Measurements from ENCODE around the gene ZNF862.
A peak's percentile ranks its signal among the peaks of the same experiment; 100 is the strongest.

The ZNF862 gene

DNA sequence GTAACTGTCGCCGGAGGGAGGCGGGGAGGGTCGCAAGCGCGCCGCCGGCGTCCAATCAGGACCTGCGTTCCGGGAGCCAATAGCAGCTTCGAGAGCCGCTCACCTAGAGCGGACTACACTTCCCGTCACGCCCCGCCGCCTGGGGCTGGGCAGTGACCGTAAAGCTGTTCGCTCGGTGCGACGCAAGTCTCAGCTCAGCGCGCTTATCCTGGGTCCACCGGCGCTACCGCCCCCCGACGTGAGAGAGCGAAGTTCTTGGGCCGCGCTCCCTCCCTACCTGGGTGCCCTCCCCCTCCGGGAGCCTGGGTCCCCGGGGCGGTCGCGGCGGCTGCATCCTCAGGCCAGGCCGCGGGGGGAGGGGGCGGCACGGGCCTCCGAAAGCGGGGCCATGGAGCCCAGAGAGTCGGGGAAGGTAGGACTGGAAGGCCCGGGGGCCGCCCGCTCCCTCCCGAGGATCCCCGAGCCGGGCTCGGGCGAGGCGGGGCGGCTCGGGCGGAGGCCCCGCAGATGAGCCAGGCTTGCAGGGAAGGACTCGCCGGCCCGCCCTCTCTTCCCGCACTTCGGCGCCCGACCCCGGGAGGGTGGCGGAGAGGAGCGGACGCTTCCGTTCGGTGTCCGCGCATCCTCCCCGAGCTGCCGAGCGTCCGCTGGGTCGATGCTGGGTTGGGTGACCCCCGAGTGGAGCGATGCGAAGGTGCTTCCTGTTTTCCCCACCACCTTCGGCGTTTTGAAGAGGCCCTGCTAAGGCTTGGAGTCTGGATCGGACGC, at the start of gene ZNF862:
Gene ZNF862 (plus strand): TSS at position 152 of the 768 bp plus-strand sequence. CDS start 237 bp downstream, at position 389.
- H3K4me3 ChIP-seq (ENCODE audit: low read length), result peak within 1 kb of the TSS; percentile 70; the same call in 1 of the 2 replicates
- DNase-seq (ENCODE audit: low read depth, low spot score), result peak; percentile 92
- H3K27ac ChIP-seq (ENCODE audit: low read length), result no peak within 1 kb of the TSS
- no peaks in the 10 kb centered on the region; the same call in 1 of the 2 replicates for H3K27me3 ChIP-seq (ENCODE audit: control insufficient read depth, insufficient read depth, low read length)
- no peaks in the 10 kb centered on the region for H3K4me1 ChIP-seq (ENCODE audit: control insufficient read depth, insufficient read depth, low read length)
- H3K36me3 ChIP-seq (ENCODE audit: control insufficient read depth, insufficient read depth, low read length), result no peaks in the 10 kb centered on the region
- no CpG with 5 or more reads among the region's 86 CpGs for WGBS (ENCODE audit: insufficient coverage, insufficient read length)
- no peaks in the 10 kb centered on the region for H3K9me3 ChIP-seq (ENCODE audit: control insufficient read depth, insufficient read depth, low read length)

DNA sequence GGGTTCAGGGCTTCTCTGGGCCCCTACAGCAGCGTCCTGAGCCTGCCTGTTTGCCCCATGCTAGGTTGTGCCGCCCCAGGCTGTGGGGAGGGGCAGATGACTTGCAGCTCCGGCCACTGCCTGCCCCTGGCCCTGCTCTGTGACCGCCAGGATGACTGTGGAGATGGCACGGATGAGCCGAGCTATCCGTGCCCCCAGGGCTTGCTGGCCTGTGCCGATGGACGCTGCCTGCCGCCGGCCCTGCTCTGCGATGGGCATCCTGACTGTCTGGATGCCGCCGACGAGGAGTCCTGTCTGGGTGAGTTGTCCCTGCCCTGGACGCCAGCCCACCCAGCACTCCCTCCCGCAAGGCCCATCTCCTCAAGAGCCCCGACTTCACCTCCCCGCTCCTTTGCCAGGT, 49.1 kb upstream of the ZNF862 start:
- WGBS (ENCODE audit: insufficient coverage, insufficient read length), result no CpG with 5 or more reads among the region's 19 CpGs
- no peaks in the 10 kb centered on the region for H3K9me3 ChIP-seq (ENCODE audit: control insufficient read depth, insufficient read depth, low read length)

DNA sequence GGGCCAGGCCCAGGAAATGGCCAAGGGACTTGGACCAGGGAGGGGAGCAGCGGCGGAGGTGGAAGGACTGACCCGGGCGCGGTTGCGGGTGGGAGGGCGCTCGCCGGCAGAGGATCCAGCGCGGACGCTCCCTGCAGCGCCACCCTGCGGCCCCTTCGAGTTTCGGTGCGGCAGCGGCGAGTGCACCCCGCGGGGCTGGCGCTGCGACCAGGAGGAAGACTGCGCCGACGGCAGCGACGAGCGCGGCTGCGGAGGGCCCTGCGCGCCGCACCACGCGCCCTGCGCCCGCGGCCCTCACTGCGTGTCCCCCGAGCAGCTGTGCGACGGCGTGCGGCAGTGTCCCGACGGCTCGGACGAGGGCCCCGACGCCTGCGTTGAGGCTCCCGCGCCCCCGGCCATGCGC, 48.0 kb upstream of the ZNF862 start:
- no peak overlapping the region for H3K27ac ChIP-seq (ENCODE audit: low read length)
- DNase-seq (ENCODE audit: low read depth, low spot score), result no peak
- H3K4me1 ChIP-seq (ENCODE audit: control insufficient read depth, insufficient read depth, low read length), result peaks cover 3% of the 10 kb centered on the region; the same call in 1 of the 2 replicates
- peaks cover 15% of the 10 kb centered on the region; the same call in 1 of the 2 replicates for H3K27me3 ChIP-seq (ENCODE audit: control insufficient read depth, insufficient read depth, low read length)
- H3K4me3 ChIP-seq (ENCODE audit: low read length), result peak overlapping the region; percentile 46; the same call in 1 of the 2 replicates
- WGBS (ENCODE audit: insufficient coverage, insufficient read length), result no CpG with 5 or more reads among the region's 56 CpGs
- no peaks in the 10 kb centered on the region for H3K36me3 ChIP-seq (ENCODE audit: control insufficient read depth, insufficient read depth, low read length)
- no peaks in the 10 kb centered on the region for H3K9me3 ChIP-seq (ENCODE audit: control insufficient read depth, insufficient read depth, low read length)

More for the DNA sequence above, 49.1 kb upstream of the ZNF862 start:
- H3K36me3 ChIP-seq (ENCODE audit: control insufficient read depth, insufficient read depth, low read length), result no peaks in the 10 kb centered on the region
- no peak overlapping the region for H3K4me3 ChIP-seq (ENCODE audit: low read length)
- H3K27ac ChIP-seq (ENCODE audit: low read length), result no peak overlapping the region
- peaks cover 15% of the 10 kb centered on the region; the same call in 1 of the 2 replicates for H3K27me3 ChIP-seq (ENCODE audit: control insufficient read depth, insufficient read depth, low read length)
- H3K4me1 ChIP-seq (ENCODE audit: control insufficient read depth, insufficient read depth, low read length), result peaks cover 3% of the 10 kb centered on the region; the same call in 1 of the 2 replicates
- no peak for DNase-seq (ENCODE audit: low read depth, low spot score)

DNA sequence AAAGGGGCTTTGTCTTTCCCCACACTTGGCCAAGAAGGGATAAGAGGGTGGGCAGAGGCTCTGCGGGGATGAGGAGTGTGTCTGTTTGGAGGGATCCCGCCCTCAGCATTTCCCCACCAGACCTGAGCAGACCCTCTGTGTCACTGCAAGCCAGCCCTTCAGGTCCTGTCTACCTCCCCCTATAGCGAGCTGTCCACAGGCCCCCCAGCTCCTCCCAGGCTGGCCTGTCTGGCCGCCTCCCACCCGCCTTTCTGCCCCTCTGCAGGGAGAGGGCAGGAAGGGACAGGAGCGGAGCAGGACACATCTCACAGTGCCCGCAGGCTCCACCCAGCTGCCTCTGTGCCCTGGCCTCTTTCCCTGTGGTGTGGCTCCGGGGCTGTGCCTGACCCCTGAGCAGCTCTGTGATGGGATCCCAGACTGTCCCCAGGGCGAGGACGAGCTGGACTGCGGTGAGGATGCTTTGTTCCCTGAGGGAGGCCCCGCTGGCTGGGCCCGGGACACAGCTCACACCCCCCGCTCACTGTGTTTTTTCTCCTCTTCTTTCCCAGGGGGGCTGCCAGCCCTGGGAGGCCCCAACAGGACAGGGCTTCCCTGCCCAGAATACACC, 47.3 kb upstream of the ZNF862 start:
- H3K27ac ChIP-seq (ENCODE audit: low read length), result no peak overlapping the region
- WGBS (ENCODE audit: insufficient coverage, insufficient read length), result no CpG with 5 or more reads among the region's 14 CpGs

DNA sequence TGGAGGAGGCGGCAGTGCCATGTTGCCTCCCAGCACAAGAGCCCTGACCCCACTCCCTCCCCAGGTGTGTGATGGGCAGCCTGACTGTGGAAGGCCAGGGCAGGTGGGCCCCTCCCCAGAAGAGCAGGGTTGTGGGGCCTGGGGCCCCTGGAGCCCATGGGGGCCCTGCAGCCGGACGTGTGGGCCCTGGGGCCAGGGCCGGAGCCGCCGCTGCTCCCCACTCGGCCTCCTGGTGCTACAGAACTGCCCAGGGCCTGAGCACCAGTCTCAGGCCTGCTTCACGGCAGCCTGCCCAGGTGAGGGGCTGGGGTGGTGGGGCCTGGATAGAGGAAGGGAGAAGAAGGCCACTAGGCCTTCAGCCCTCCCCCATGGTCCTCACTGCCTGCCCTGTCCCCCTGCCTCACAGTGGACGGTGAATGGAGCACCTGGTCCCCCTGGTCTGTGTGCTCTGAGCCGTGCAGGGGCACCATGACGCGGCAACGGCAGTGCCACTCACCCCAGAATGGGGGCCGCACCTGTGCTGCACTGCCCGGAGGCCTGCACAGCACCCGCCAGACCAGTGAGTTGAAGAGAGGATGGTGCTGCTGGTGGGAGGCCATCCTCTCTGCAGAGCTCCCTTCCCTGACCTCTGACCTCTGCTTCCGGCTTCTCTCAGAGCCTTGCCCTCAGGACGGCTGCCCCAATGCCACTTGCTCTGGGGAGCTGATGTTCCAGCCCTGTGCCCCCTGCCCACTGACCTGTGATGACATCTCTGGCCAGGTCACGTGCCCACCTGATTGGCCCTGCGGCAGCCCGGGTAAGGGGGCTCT, 46.6 kb upstream of the ZNF862 start:
- no peak for DNase-seq (ENCODE audit: low read depth, low spot score)
- no CpG with 5 or more reads among the region's 21 CpGs for WGBS (ENCODE audit: insufficient coverage, insufficient read length)
- Histone ChIP-seq H3K4me1 (ENCODE audit: control insufficient read depth, insufficient read depth, low read length) (peaks cover 3% of the 10 kb centered on the region; the same call in 1 of the 2 replicates), H3K27ac (ENCODE audit: low read length) (no peak overlapping the region), H3K27me3 (ENCODE audit: control insufficient read depth, insufficient read depth, low read length) (peaks cover 15% of the 10 kb centered on the region; the same call in 1 of the 2 replicates), H3K9me3 (ENCODE audit: control insufficient read depth, insufficient read depth, low read length) (no peaks in the 10 kb centered on the region), H3K36me3 (ENCODE audit: control insufficient read depth, insufficient read depth, low read length) (no peaks in the 10 kb centered on the region), H3K4me3 (ENCODE audit: low read length) (no peak overlapping the region)

More for the DNA sequence above, 47.3 kb upstream of the ZNF862 start:
- peaks cover 15% of the 10 kb centered on the region; the same call in 1 of the 2 replicates for H3K27me3 ChIP-seq (ENCODE audit: control insufficient read depth, insufficient read depth, low read length)
- H3K36me3 ChIP-seq (ENCODE audit: control insufficient read depth, insufficient read depth, low read length), result no peaks in the 10 kb centered on the region
- H3K4me3 ChIP-seq (ENCODE audit: low read length), result 0 out of 2 replicates have a peak overlapping the region, but pooled peaks have one; percentile 46
- peaks cover 3% of the 10 kb centered on the region; the same call in 1 of the 2 replicates for H3K4me1 ChIP-seq (ENCODE audit: control insufficient read depth, insufficient read depth, low read length)
- no peak for DNase-seq (ENCODE audit: low read depth, low spot score)
- no peaks in the 10 kb centered on the region for H3K9me3 ChIP-seq (ENCODE audit: control insufficient read depth, insufficient read depth, low read length)

DNA sequence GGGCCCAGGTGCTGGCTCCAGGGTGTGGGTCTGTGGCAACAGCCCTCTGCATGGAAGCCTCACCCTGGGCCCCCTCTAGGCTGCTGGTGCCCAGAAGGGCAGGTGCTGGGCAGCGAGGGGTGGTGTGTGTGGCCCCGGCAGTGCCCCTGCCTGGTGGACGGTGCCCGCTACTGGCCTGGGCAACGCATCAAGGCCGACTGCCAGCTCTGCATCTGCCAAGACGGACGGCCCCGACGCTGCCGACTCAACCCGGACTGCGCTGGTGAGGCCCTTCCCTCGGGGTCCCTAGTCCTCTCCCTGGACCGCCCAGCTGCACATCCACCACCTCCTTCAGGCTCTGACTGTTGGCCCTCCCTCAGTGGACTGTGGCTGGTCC, 46.0 kb upstream of the ZNF862 start:
- H3K36me3 ChIP-seq (ENCODE audit: control insufficient read depth, insufficient read depth, low read length), result no peaks in the 10 kb centered on the region
- H3K4me3 ChIP-seq (ENCODE audit: low read length), result no peak overlapping the region
- no peaks in the 10 kb centered on the region for H3K9me3 ChIP-seq (ENCODE audit: control insufficient read depth, insufficient read depth, low read length)
- no peak for DNase-seq (ENCODE audit: low read depth, low spot score)
- H3K4me1 ChIP-seq (ENCODE audit: control insufficient read depth, insufficient read depth, low read length), result peaks cover 3% of the 10 kb centered on the region; the same call in 1 of the 2 replicates
- H3K27me3 ChIP-seq (ENCODE audit: control insufficient read depth, insufficient read depth, low read length), result peaks cover 15% of the 10 kb centered on the region; the same call in 1 of the 2 replicates
- WGBS (ENCODE audit: insufficient coverage, insufficient read length), result no CpG with 5 or more reads among the region's 15 CpGs
- H3K27ac ChIP-seq (ENCODE audit: low read length), result no peak overlapping the region

DNA sequence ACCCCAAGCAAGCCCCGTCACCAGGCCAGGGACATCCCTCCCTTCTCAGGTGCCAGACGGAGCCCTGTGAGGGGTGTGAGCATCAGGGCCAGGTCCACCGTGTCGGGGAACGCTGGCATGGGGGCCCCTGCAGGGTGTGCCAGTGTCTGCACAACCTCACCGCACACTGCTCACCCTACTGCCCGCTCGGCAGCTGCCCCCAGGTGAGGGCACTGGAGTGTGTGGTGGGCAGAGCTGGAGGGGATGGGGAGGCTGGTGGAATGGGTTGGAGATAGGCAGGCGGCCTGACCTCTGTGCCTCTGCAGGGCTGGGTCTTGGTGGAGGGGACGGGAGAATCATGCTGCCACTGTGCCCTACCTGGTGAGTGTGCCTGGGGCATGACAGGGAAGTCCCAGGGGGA, 44.9 kb upstream of the ZNF862 start:
- WGBS (ENCODE audit: insufficient coverage, insufficient read length), result no CpG with 5 or more reads among the region's 10 CpGs
- no peak overlapping the region for H3K4me3 ChIP-seq (ENCODE audit: low read length)
- no peaks in the 10 kb centered on the region for H3K9me3 ChIP-seq (ENCODE audit: control insufficient read depth, insufficient read depth, low read length)
- no peaks in the 10 kb centered on the region for H3K36me3 ChIP-seq (ENCODE audit: control insufficient read depth, insufficient read depth, low read length)
- DNase-seq (ENCODE audit: low read depth, low spot score), result no peak
- peaks cover 2% of the 10 kb centered on the region; the same call in 1 of the 2 replicates for H3K4me1 ChIP-seq (ENCODE audit: control insufficient read depth, insufficient read depth, low read length)
- peaks cover 11% of the 10 kb centered on the region; the same call in 1 of the 2 replicates for H3K27me3 ChIP-seq (ENCODE audit: control insufficient read depth, insufficient read depth, low read length)
- no peak overlapping the region for H3K27ac ChIP-seq (ENCODE audit: low read length)

DNA sequence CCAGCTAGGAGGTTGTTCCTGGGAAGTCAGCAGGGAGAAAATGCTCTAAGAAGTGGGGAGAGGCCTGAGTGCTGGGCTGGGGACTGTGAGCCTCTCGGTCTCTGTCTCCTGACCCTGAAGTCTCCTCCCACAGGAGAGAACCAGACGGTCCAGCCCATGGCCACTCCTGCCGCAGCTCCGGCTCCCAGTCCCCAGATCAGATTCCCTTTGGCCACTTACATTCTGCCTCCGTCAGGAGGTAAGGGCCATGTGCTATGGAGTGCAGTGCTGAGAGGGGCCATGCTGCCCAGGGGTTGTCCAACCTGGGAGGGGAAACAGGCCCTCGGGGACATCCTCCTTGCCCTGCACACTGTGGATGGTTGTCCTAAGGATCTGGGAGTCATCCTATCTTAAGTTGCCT, 43.5 kb upstream of the ZNF862 start:
- Histone ChIP-seq H3K4me1 (ENCODE audit: control insufficient read depth, insufficient read depth, low read length) (peaks cover 2% of the 10 kb centered on the region; the same call in 1 of the 2 replicates), H3K4me3 (ENCODE audit: low read length) (no peak overlapping the region), H3K9me3 (ENCODE audit: control insufficient read depth, insufficient read depth, low read length) (no peaks in the 10 kb centered on the region), H3K27ac (ENCODE audit: low read length) (no peak overlapping the region), H3K27me3 (ENCODE audit: control insufficient read depth, insufficient read depth, low read length) (peaks cover 5% of the 10 kb centered on the region; the same call in 1 of the 2 replicates), H3K36me3 (ENCODE audit: control insufficient read depth, insufficient read depth, low read length) (no peaks in the 10 kb centered on the region)
- DNase-seq (ENCODE audit: low read depth, low spot score), result no peak
- WGBS (ENCODE audit: insufficient coverage, insufficient read length), result no CpG with 5 or more reads among the region's 6 CpGs

DNA sequence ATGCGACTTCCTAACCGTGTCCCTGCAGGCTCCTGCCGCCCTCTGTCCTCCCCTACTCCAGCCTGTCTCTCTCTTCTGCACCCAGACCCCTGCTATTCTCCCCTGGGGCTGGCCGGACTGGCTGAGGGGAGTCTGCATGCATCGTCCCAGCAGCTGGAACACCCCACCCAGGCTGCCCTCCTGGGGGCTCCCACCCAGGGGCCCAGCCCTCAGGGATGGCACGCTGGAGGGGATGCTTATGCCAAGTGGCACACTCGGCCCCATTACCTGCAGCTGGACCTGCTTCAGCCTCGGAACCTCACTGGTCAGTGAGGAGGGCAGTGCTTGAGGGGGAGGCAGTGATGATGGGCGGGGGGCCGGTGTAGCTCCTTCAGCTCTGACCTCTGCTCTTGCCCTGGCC, 43.0 kb upstream of the ZNF862 start:
- Histone ChIP-seq H3K27me3 (ENCODE audit: control insufficient read depth, insufficient read depth, low read length) (peaks cover 3% of the 10 kb centered on the region; the same call in 1 of the 2 replicates), H3K4me1 (ENCODE audit: control insufficient read depth, insufficient read depth, low read length) (peaks cover 2% of the 10 kb centered on the region; the same call in 1 of the 2 replicates), H3K4me3 (ENCODE audit: low read length) (no peak overlapping the region), H3K27ac (ENCODE audit: low read length) (no peak overlapping the region), H3K9me3 (ENCODE audit: control insufficient read depth, insufficient read depth, low read length) (no peaks in the 10 kb centered on the region), H3K36me3 (ENCODE audit: control insufficient read depth, insufficient read depth, low read length) (no peaks in the 10 kb centered on the region)
- no peak for DNase-seq (ENCODE audit: low read depth, low spot score)
- WGBS (ENCODE audit: insufficient coverage, insufficient read length), result no CpG with 5 or more reads among the region's 10 CpGs
